ENCODE measurements around the gene CFAP300. TPM values are rescaled to one million over a fixed set of nuclear protein-coding genes. Genes with fewer than 3 reads are reported as not detected.

The CFAP300 gene
- 1.7 TPM for total RNA-seq

GRCh38 chr11:102047305-102047924, at the start of gene CFAP300:
Gene CFAP300 (plus strand): TSS chr11:102047437. CDS start chr11:102047471, 34 bp downstream.
- peak in 1 of 2 donors; percentile 89 for DNase-seq (ENCODE audit: extremely low spot score in 2 of 2)
- H3K4me1 ChIP-seq, result peaks cover 5% of the 10 kb centered on the region
- no peaks in the 10 kb centered on the region for H3K27me3 ChIP-seq
- H3K36me3 ChIP-seq, result no peaks in the 10 kb centered on the region
- peak within 1 kb of the TSS; percentile 52 to 71 for H3K4me3 ChIP-seq
- peak within 1 kb of the TSS; percentile 66 for H3K27ac ChIP-seq
- intact Hi-C loops (cut with DNase I), result no loop called here
- no peaks in the 10 kb centered on the region for H3K9me3 ChIP-seq
- TF ChIP-seq POLR2AphosphoS5 (IDR thresholded peaks at IDR 0.05; ENCODE audit: insufficient read depth in 1 of 2, low read depth in 1 of 2), result peak; percentile 12 to 88
- TF ChIP-seq POLR2A (IDR thresholded peaks at IDR 0.05), result no peak
- TF ChIP-seq CTCF (IDR thresholded peaks at IDR 0.05), result no peak

GRCh38 chr11:102001657-102002338, 45.4 kb upstream of the CFAP300 start:
- intact Hi-C loops (cut with DNase I), result no loop called here
- H3K9me3 ChIP-seq, result no peaks in the 10 kb centered on the region
- no peak overlapping the region for H3K27ac ChIP-seq

GRCh38 chr11:102004220-102004619, 43.0 kb upstream of the CFAP300 start:
- DNase-seq (ENCODE audit: extremely low spot score in 2 of 2), result no peak
- H3K4me3 ChIP-seq, result no peak overlapping the region
- intact Hi-C loops (cut with DNase I), result no loop called here
- TF ChIP-seq POLR2A (IDR thresholded peaks at IDR 0.05) (no peak), CTCF (IDR thresholded peaks at IDR 0.05) (no peak), POLR2AphosphoS5 (IDR thresholded peaks at IDR 0.05; ENCODE audit: insufficient read depth in 1 of 2, low read depth in 1 of 2) (no peak)
- no peaks in the 10 kb centered on the region for H3K9me3 ChIP-seq
- H3K36me3 ChIP-seq, result no peaks in the 10 kb centered on the region
- H3K27me3 ChIP-seq, result no peaks in the 10 kb centered on the region
- peaks cover 14% of the 10 kb centered on the region for H3K4me1 ChIP-seq
- H3K27ac ChIP-seq, result no peak overlapping the region

More at GRCh38 chr11:102001657-102002338, 45.4 kb upstream of the CFAP300 start:
- TF ChIP-seq POLR2AphosphoS5 (IDR thresholded peaks at IDR 0.05; ENCODE audit: insufficient read depth in 1 of 2, low read depth in 1 of 2), result no peak
- TF ChIP-seq POLR2A (IDR thresholded peaks at IDR 0.05), result no peak
- TF ChIP-seq CTCF (IDR thresholded peaks at IDR 0.05), result no peak
- H3K4me3 ChIP-seq, result no peak overlapping the region
- no peaks in the 10 kb centered on the region for H3K36me3 ChIP-seq
- no peak for DNase-seq (ENCODE audit: extremely low spot score in 2 of 2)
- H3K4me1 ChIP-seq, result peaks cover 14% of the 10 kb centered on the region
- H3K27me3 ChIP-seq, result no peaks in the 10 kb centered on the region

GRCh38 chr11:102005306-102005705, 41.9 kb upstream of the CFAP300 start:
- H3K36me3 ChIP-seq, result no peaks in the 10 kb centered on the region
- H3K27me3 ChIP-seq, result no peaks in the 10 kb centered on the region
- no peak overlapping the region for H3K27ac ChIP-seq
- H3K4me1 ChIP-seq, result peaks cover 14% of the 10 kb centered on the region
- no peak overlapping the region for H3K4me3 ChIP-seq
- intact Hi-C loops (cut with DNase I), result loop anchor here (5.0 kb wide), 1 partner anchor 143 kb away; no protein-coding TSS in a partner anchor
- TF ChIP-seq POLR2A (IDR thresholded peaks at IDR 0.05) (no peak), POLR2AphosphoS5 (IDR thresholded peaks at IDR 0.05; ENCODE audit: insufficient read depth in 1 of 2, low read depth in 1 of 2) (no peak), CTCF (IDR thresholded peaks at IDR 0.05) (no peak)
- DNase-seq (ENCODE audit: extremely low spot score in 2 of 2), result no peak
- no peaks in the 10 kb centered on the region for H3K9me3 ChIP-seq
